ENCODE measurements around the gene ATRN. TPM values are rescaled to one million over a fixed set of nuclear protein-coding genes. Genes with fewer than 3 reads are reported as not detected.

The ATRN gene
- total and polyA plus RNA-seq, 2 of the 8 experiments (the other 6 are each of a cell fraction or from before 2014, with no cell fraction given) = 12.0 to 17.4 TPM

GRCh38 chr20:3660262-3661059, 189.6 kb downstream of the ATRN start:
- H2AFZ ChIP-seq (ENCODE audit: low read length) = no peak overlapping the region
- CTCF ChIA-PET (ENCODE audit: partially characterized antibody) = interaction anchor here (0.8 to 5.3 kb wide), 6 partner anchors 10 to 98 kb away, joined by 3 to 28 read pairs (median 4); no protein-coding TSS in a partner anchor
- H4K91ac ChIP-seq (replicated peaks; ENCODE audit: insufficient read length, low read length) = no peak overlapping the region

More at GRCh38 chr20:3660262-3661059, 189.6 kb downstream of the ATRN start:
- no peak for FAIRE-seq
- Histone ChIP-seq H3K9me3 (ENCODE audit: insufficient read depth in 2 of 2, low read depth in 1 of 2, low read length in 1 of 2) (peaks cover 0 to 17% of the 10 kb centered on the region in 2 experiments; a peak in 2 of 4 replicates), H3K4ac (replicated peaks; ENCODE audit: insufficient read length, low read depth, low read length) (no peak overlapping the region), H3K79me1 (ENCODE audit: low read depth, low read length) (no peaks in the 10 kb centered on the region), H2BK5ac (ENCODE audit: low read depth, low read length) (no peak overlapping the region), H3K23me2 (ENCODE audit: low read depth, low read length) (peaks cover 2% of the 10 kb centered on the region; the same call in 1 of the 2 replicates), H4K8ac (ENCODE audit: extremely low read depth, insufficient read depth, low read length) (no peak overlapping the region), H2AK5ac (ENCODE audit: low read depth, low read length) (no peak overlapping the region), H3K27me3 (replicated peaks in 1 of 4; ENCODE audit: control insufficient read depth in 3 of 4, extremely low read depth in 1 of 4, insufficient read depth in 3 of 4, low read length in 3 of 4) (peaks cover 0 to 2% (median 0%) of the 10 kb centered on the region in 4 experiments; a peak in 1 of 7 replicates), H2BK20ac (ENCODE audit: low read length) (no peak overlapping the region), H4K5ac (ENCODE audit: insufficient read length, low read depth, low read length) (no peak overlapping the region), H3K18ac (ENCODE audit: extremely low read depth, low read length) (no peak overlapping the region), H3K4me2 (ENCODE audit: insufficient read depth in 1 of 2, low read depth in 2 of 2, low read length in 2 of 2) (no peak overlapping the region; a peak in 1 of 4 replicates), H3K14ac (ENCODE audit: insufficient read length) (no peak overlapping the region), H3K9ac (replicated peaks in 1 of 4; ENCODE audit: extremely low read depth in 1 of 4, low read depth in 3 of 4, low read length in 3 of 4) (no peak overlapping the region), H2BK12ac (ENCODE audit: low read depth, low read length) (no peak overlapping the region), H4K20me1 (replicated peaks in 1 of 2; ENCODE audit: control insufficient read depth in 1 of 2, insufficient read depth in 2 of 2, low read length in 2 of 2) (peaks cover 0 to 2% of the 10 kb centered on the region in 2 experiments), H3K23ac (ENCODE audit: insufficient read length) (no peak overlapping the region), H3K27ac (ENCODE audit: low read depth, low read length) (no peak overlapping the region), H2BK15ac (ENCODE audit: low read length) (no peak overlapping the region), H3K4me1 (replicated peaks in 1 of 4; ENCODE audit: control insufficient read depth in 3 of 4, insufficient read depth in 4 of 4, low read length in 3 of 4) (peaks cover 0 to 4% (median 0%) of the 10 kb centered on the region in 4 experiments; a peak in 2 of 7 replicates), H3K79me2 (ENCODE audit: control insufficient read depth in 1 of 2, insufficient read depth in 2 of 2, low read length in 2 of 2) (no peaks in the 10 kb centered on the region), H3K36me3 (ENCODE audit: control insufficient read depth in 2 of 4, insufficient read depth in 4 of 4, low read length in 3 of 4) (peaks cover 0 to 5% (median 0%) of the 10 kb centered on the region in 4 experiments; a peak in 1 of 8 replicates), H3K56ac (replicated peaks; ENCODE audit: insufficient read length, low read depth, low read length) (no peak overlapping the region), H2BK120ac (replicated peaks; ENCODE audit: low read depth, low read length) (no peak overlapping the region), H3K4me3 (ENCODE audit: extremely low read depth in 1 of 4, insufficient read depth in 2 of 4, low read depth in 3 of 4, low read length in 4 of 4) (no peak overlapping the region)
- 97% methylated on average over 42 of the region's 75 CpGs; no CpG with 5 or more reads in 1 of the 2 experiments for WGBS, 2 experiments (ENCODE audit: extremely low coverage in 1 of 2, insufficient coverage in 1 of 2, insufficient read length in 1 of 2, insufficient replicate concordance in 2 of 2, low coverage in 1 of 2, low lambda C conversion rate in 2 of 2, missing lambda C conversion rate in 1 of 2)
- TF ChIP-seq CHD2 (IDR thresholded peaks at IDR 0.05; ENCODE audit: low read length) (no peak), MAX (IDR thresholded peaks at IDR 0.05) (no peak)
- POLR2A ChIA-PET (ENCODE audit: partially characterized antibody) = no interaction called here
- DNase-seq (ENCODE audit: low read depth in 1 of 2, low spot score in 2 of 2) = no peak

All from H1 (cell line).